Vagina (tissue), 2 donors: ENCODE measurements around the gene PDHA2. TPM values are rescaled to one million over a fixed set of nuclear protein-coding genes. Genes with fewer than 3 reads are reported as not detected.
"Not testable (repeated sequence)": the region's sequence is repeated elsewhere in the genome, so short reads cannot be mapped to it uniquely, and the experiment has no call there.

Experiments used
- DNase-seq, 2 donors: peaks; one replicate each; pipeline ENCODE4 v3.0.0-alpha.2; 2017; ENCODE audit errors: extremely low spot score in 2 of 2
- H3K27ac ChIP-seq: fragments of 200-600 bp; sonication (generic); one replicate; pipeline ENCODE4 v1.5.1; 2019
- H3K27me3 ChIP-seq: fragments of 200-600 bp; sonication (generic); one replicate; pipeline ENCODE4 v1.5.1; 2019
- H3K36me3 ChIP-seq, 2 donors: fragments of 200-600 bp; sonication (generic); one replicate each; pipeline ENCODE4 v1.5.1; 2017 to 2019
- H3K4me1 ChIP-seq: fragments of 200-600 bp; sonication (generic); one replicate; pipeline ENCODE4 v1.5.1; 2019
- H3K4me3 ChIP-seq, 2 donors: fragments of 200-600 bp; sonication (generic); 1 replicate in 1 of 2; 2 replicates in 1 of 2; pipeline ENCODE4 v1.5.1; 2016 to 2019
- H3K9me3 ChIP-seq: fragments of 200-600 bp; sonication (generic); one replicate; pipeline ENCODE4 v1.5.1; 2019
- POLR2A ChIP-seq, 2 donors: fragments of 450-650 bp; IDR thresholded peaks; one replicate each; pipeline ENCODE4 v1.6.1; 2017; ENCODE audit warnings: antibody characterized with exemption in 2 of 2, mild to moderate bottlenecking in 2 of 2, moderate library complexity in 2 of 2
- POLR2AphosphoS5 ChIP-seq, 2 donors: sonication (generic); formaldehyde crosslinking; IDR thresholded peaks; one replicate each; pipeline ENCODE4 v1.9.0; 2017; ENCODE audit warnings: antibody characterized with exemption in 2 of 2, mild to moderate bottlenecking in 2 of 2, low read depth in 1 of 2; ENCODE audit not compliant: insufficient read depth in 1 of 2
- intact Hi-C: fragments of 100-400 bp; cut with DNase I; formaldehyde crosslinking; loops from one replicate; pipeline ENCODE4 v1.15.1; 2023
- total RNA-seq: library from RNA; depleted of rRNA; stranded (reverse); fragments of >200 nt; gene quantifications from one replicate; pipeline ENCODE4 v1.2.3, GENCODE V29; 2016
- TF ChIP-seq, protein P1 (sequence below), 3 experiments: fragments of 450-650 bp in 2 of 3; fragments of 200-600 bp in 1 of 3; sonication (generic) in 1 of 3; IDR thresholded peaks; one replicate each; pipeline ENCODE4 v1.5.1; 2017 to 2019; ENCODE audit warnings: antibody characterized with exemption in 3 of 3, mild to moderate bottlenecking in 2 of 3, moderate library complexity in 2 of 3

PDHA2 gene
- total RNA-seq, 1 donor from 2014 or later: not detected

DNA sequence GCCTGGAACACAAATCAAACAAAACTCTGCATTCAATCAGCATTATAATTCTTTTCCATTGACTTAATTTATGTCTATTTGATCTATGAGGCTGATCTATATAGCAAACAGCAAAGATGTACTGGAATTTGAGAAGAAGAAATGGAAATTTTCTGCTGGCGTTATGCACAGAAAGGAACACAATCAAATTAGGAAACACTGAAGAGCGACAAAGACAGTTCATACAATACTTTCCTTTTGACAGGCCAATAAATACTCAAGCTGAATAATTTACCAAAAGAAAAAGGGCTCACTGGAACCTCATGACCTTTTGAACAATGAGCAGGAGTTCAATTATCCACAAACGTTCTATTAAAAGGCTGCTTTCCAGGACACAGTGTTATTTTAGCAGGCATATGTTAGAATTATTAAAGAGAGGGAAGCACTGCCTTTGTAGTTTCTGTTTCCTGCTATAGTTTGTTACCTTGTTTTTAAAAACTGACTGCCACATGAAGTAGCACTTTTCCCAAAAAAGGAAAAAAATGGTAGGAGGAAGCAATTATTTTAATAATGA is 8.1 kb downstream of the PDHA2 start:
- intact Hi-C loops: no loop called here
- Histone ChIP-seq H3K27ac (no peak overlapping the region), H3K4me1 (no peaks in the 10 kb centered on the region), H3K36me3 (no peaks in the 10 kb centered on the region), H3K27me3 (no peaks in the 10 kb centered on the region), H3K9me3 (no peaks in the 10 kb centered on the region), H3K4me3 (no peak overlapping the region)
- TF ChIP-seq POLR2A (IDR thresholded peaks at IDR 0.05) (no peak), POLR2AphosphoS5 (IDR thresholded peaks at IDR 0.05; ENCODE audit: insufficient read depth in 1 of 2, low read depth in 1 of 2) (no peak)
- TF ChIP-seq, protein P1, sequence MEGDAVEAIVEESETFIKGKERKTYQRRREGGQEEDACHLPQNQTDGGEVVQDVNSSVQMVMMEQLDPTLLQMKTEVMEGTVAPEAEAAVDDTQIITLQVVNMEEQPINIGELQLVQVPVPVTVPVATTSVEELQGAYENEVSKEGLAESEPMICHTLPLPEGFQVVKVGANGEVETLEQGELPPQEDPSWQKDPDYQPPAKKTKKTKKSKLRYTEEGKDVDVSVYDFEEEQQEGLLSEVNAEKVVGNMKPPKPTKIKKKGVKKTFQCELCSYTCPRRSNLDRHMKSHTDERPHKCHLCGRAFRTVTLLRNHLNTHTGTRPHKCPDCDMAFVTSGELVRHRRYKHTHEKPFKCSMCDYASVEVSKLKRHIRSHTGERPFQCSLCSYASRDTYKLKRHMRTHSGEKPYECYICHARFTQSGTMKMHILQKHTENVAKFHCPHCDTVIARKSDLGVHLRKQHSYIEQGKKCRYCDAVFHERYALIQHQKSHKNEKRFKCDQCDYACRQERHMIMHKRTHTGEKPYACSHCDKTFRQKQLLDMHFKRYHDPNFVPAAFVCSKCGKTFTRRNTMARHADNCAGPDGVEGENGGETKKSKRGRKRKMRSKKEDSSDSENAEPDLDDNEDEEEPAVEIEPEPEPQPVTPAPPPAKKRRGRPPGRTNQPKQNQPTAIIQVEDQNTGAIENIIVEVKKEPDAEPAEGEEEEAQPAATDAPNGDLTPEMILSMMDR (IDR thresholded peaks at IDR 0.05): no peak
- DNase-seq: no peak

DNA sequence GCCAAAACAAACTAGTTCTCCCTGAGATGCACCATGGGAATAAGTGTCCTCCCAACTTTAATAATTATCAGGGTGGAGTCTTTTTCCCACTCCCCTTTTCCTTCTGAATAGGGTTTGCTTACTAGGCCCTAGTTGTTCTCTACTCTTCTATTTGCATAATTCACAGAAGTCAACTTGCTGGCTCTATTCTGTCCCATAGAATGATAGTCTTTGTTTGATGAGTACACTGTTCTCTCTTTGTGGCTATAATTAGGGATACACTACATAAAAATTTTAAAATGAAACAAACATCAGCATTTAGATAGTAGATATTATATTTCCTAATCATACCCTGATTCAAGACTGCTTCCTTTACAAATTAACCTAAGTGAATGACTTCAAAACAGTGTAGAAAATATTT is 10.3 kb downstream of the PDHA2 start:
- no peak for TF ChIP-seq POLR2A (IDR thresholded peaks at IDR 0.05)
- TF ChIP-seq POLR2AphosphoS5 (IDR thresholded peaks at IDR 0.05; ENCODE audit: insufficient read depth in 1 of 2, low read depth in 1 of 2): no peak
- TF ChIP-seq, protein P1 (IDR thresholded peaks at IDR 0.05): no peak
- no peak overlapping the region for H3K4me3 ChIP-seq
- no peaks in the 10 kb centered on the region for H3K4me1 ChIP-seq
- H3K36me3 ChIP-seq: no peaks in the 10 kb centered on the region
- intact Hi-C loops: no loop called here
- H3K27ac ChIP-seq: no peak overlapping the region
- no peaks in the 10 kb centered on the region for H3K27me3 ChIP-seq
- no peak for DNase-seq
- no peaks in the 10 kb centered on the region for H3K9me3 ChIP-seq

DNA sequence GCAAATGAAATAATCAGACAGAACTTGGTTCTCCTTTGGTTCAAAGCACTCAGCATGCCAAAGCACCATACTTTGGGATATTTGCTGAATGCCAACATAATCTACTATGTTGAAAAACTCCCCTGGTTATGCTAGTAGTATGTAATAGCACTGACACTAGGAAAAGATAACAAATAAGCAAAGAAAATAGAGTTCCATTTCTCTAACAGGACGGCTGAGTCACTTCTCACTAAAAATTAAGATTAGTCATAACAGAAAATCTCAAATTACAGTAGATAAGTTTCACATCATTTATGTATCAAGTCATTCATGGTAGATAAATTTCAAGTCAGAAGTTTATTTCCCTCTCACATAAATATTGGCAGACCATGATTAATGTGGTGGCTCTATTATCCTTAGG is 17.9 kb downstream of the PDHA2 start:
- Histone ChIP-seq H3K27me3 (no peaks in the 10 kb centered on the region), H3K27ac (no peak overlapping the region), H3K36me3 (no peaks in the 10 kb centered on the region), H3K4me1 (no peaks in the 10 kb centered on the region), H3K4me3 (no peak overlapping the region), H3K9me3 (no peaks in the 10 kb centered on the region)
- TF ChIP-seq POLR2AphosphoS5 (IDR thresholded peaks at IDR 0.05; ENCODE audit: insufficient read depth in 1 of 2, low read depth in 1 of 2) (no peak), POLR2A (IDR thresholded peaks at IDR 0.05) (no peak)
- TF ChIP-seq, protein P1 (IDR thresholded peaks at IDR 0.05): no peak
- DNase-seq: no peak
- intact Hi-C loops: no loop called here

DNA sequence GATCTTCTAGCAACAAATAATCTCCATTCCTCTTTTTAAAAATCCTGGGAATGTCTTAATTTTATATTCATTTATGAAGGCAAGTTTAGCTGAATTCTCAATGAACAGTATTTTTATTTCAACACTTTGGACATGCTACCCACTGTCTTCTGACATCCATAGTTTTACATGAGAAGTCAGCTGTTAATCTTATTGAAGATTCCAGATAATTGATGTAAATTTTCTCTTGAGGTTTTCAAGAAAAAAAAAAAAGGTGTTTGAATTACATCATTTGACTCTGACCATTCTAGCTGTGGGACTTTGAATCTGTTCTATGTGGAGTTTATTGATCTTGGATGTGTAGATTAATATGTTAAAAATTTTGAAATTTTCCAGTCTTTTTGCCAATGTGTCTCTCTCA is 28.0 kb downstream of the PDHA2 start:
- H3K4me1 ChIP-seq: no peaks in the 10 kb centered on the region
- no peak for DNase-seq
- peaks cover 5% of the 10 kb centered on the region for H3K9me3 ChIP-seq
- intact Hi-C loops: no loop called here
- TF ChIP-seq, protein P1 (IDR thresholded peaks at IDR 0.05): no peak
- no peak for TF ChIP-seq POLR2A (IDR thresholded peaks at IDR 0.05)
- no peak for TF ChIP-seq POLR2AphosphoS5 (IDR thresholded peaks at IDR 0.05; ENCODE audit: insufficient read depth in 1 of 2, low read depth in 1 of 2)
- no peak overlapping the region for H3K4me3 ChIP-seq
- no peaks in the 10 kb centered on the region for H3K27me3 ChIP-seq
- H3K27ac ChIP-seq: no peak overlapping the region
- no peaks in the 10 kb centered on the region for H3K36me3 ChIP-seq

DNA sequence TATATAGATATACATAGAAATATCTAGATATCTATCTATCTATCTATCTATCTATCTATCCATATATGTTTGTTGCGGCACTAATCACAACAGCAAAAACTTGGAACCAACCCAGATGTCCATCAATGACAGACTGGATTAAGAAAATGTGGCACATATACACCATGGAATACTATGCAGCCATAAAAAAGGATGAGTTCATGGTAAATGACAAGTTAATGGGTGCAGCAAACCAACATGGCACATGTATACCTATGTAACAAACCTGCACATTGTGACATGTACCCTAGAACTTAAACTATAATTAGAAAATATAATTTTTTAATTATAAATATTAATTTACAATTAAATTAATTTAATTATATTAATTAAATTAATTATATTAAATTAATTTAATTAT is 29.5 kb downstream of the PDHA2 start:
- H3K36me3 ChIP-seq, DNase-seq, intact Hi-C loops, H3K9me3 ChIP-seq, H3K27me3 ChIP-seq, H3K4me3 ChIP-seq, H3K27ac ChIP-seq, H3K4me1 ChIP-seq: not testable (repeated sequence)
